ENCODE measurements around the gene INTS4.
A peak's percentile ranks its signal among the peaks of the same experiment; 100 is the strongest.
"Not testable (repeated sequence)": the region's sequence is repeated elsewhere in the genome, so short reads cannot be mapped to it uniquely, and the experiment has no call there.

Gene INTS4

GRCh38 chr11:78023426-78023825 is 29.0 kb upstream of the INTS4 start:
- no peak for DNase-seq

DNA sequence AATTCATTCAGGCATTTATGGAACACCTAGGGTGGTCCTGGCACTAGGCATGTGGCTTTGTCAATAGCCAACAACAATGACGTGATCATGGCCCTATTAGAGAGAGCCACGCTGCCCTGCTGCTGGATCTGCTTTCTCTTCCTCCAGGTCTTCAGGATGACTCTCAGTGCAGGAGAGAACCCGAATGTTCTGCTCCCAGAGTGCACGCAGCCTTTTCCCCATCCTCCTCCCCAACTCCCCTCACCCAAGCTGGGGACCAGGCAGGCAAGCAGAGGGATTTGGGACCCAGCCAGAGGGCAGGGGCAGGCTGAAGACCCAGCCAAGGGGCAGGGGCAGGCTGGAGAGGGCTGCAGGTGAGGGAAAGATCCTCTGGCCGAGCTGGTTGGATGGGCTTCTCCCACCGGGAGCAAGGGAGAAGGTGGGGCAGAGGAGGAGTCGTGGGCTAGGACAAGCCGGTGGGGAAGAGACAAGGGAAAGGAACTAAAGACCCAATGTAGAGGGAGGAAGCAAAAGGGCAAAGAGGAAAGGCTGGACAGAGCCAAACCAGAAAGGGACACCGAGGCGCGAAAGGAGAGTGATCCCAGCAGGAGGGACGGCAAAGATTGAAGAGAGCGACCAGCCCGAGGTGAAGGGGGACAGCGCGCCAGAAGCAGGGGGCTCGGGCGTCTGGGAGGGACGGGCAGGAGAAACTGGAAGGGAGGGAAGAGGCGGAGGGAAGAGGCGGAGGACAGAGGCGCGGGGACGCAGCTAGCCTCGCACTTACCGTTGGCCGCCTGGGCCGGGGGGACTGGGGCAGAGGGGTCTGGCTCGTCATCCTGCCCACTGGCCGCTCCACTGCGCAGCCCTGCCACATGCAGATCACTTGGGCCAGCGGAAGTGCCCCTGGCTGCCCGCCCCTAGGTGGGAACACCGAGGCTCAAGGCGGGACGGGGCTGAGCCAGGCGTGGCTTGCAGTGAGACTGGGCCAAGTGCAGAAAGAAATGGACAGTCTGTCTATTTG is 28.2 kb upstream of the INTS4 start, which contains the start of gene KCTD14:
TSS of gene KCTD14 (minus strand) at position 880 of the 1,000 bp plus-strand sequence. CDS start at position 853, 27 bp downstream.
- DNase-seq = peak; percentile 74

DNA sequence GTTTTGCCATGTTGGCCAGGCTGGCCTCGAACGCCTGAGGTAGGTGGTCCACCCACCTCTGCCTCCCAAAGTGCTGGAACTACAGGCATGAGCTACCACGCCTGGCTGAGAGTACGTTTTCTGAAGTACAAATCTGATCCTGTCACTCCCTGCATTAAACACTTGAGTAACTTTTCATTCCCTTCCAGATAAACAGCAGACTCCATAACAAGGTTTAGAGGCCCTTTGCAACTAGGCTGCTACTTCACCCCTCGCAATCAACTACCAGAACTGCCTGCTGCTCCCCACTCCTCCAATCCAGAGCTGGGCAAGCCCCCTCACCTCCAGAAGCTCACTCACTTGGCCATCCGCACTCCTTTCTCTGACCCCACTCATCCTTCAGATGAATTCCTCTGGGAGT is 27.1 kb upstream of the INTS4 start:
- DNase-seq = no peak

- DNase-seq = peak; percentile 62
These were observed 25.8 kb upstream of the INTS4 start for GRCh38 chr11:78020246-78020645.

DNA sequence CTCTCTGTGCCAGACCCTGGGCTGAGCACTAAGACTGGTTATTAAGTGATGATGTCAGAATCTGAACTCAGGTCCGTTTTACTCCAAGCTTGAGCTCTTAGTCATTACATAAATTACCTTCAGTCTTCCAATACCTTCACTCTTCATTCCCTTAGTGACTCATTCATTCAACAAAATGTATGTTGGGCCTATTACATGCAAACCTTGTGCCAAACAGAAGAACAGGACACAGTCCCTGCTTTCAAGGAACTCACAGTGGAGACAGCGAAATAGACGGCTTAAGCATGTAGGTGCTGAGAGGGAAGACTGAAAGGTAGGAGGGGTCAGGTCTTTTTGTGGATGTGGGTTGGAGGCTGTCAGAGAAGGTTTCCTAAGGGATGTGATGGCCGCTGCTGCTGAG is 25.3 kb upstream of the INTS4 start:
- DNase-seq = no peak

GRCh38 chr11:78015878-78016277 is 21.4 kb upstream of the INTS4 start:
- no peak for DNase-seq

GRCh38 chr11:78014937-78015520 is 20.6 kb upstream of the INTS4 start:
- DNase-seq = not testable (repeated sequence)

- DNase-seq = no peak
These were observed 16.8 kb upstream of the INTS4 start for GRCh38 chr11:78011301-78011700.

DNA sequence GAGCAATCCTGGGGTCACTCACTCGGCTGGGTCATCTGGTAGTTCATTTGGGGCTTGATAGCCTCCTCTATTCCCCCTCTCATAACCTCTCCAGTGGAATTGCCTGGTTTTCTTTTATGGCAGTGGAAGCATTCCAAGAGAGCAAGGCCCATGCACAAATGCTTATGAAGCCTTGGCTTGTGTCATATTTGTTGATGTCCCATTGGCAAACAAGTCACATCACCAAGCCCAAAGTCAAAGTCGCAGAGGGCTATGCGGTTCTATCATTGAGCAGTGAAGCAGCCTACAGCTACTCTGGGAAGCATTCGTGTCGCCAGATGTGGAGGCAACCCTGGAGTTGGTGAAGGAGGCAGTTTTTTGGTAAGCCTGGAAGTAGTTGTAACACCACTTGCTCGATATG is 16.3 kb upstream of the INTS4 start:
- DNase-seq = no peak

- no peak for DNase-seq
These were observed 15.8 kb upstream of the INTS4 start for GRCh38 chr11:78010304-78010703.

DNA sequence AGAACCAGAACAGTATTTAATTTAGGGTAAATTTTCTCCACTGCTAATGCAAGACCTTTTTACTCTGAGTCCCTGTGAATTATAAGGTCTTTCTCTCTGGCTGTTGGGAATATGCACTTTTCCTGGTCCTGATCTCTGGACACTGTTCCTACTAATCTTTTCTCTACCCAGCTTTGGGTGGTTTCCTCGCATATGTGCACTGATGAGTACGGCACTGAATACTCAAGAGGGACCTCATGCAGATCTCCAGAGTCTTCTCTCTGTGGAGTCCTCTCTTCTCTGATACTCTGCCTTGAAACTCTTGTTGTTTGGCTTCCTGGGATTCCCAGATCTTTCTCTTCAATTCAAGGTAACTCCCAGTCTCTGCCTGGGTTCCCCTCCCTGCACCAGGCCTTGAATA is 14.6 kb upstream of the INTS4 start:
- no peak for DNase-seq

DNA sequence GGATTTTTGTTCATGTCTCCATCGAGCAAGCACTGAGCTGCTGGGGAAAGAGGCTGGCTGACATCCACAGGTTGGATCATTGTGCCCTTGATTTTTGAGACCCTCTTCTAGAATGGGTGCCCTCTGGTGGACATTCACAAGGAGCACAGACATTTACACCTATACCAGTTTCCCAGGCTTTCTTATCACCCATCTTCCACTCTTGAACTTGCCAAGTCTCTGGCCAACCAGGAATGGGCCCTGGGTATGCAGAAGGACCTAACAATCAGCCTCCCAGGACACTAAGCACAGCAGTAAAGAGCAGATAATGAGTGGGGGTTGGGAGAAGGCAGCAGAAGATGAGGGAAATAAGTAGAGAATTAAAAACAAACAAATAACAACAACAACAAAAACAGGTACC is 5.7 kb upstream of the INTS4 start:
- peak; percentile 87 for DNase-seq

DNA sequence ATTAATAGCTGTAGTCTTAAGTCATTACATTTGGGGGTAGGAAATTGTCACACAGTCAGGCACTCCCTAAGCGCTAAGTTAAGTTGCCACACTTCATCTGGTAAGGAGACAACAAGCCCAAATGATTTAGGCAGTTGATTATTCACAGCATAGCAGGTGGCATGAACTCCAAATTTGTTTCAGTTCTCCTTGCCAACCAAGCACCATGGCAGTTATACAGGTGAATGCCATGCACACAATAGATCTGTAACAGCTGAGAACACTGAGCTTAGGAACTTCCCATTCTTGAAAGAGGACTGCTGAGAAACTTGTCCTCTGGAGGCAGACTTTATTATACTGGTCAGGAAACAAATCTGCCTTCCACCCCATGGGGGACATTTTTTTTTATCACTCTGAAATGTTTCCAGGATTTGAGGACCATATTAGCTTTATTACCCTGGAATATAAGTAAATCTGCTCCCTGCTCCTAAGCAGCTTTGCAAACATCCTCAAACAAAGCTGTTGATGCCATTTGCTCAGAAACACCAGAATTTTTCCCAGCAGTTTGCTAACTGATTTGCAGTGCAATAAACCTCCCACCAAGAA is 5.1 kb upstream of the INTS4 start:
- DNase-seq = no peak

GRCh38 chr11:77993902-77994301 is 566 bp downstream of the INTS4 start:
- DNase-seq = no peak

DNA sequence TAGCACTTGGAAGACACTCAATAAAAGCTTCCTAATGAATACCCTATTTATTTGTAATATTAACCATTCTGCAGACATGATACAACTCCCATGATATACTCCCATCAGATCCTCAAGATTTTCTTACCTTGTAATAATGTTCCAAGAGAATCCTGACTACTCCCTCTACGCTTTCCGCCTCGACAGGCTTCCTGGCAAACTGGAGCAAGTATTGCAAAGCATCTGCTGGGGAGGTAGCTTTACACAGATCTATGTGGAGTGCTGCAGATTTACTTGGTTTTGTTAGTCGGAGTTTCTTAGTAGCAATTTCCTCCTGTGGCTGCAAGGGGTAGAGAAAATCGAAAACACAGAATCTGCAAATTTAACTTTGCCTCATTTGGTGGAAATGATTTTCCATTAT is 3.5 kb downstream of the INTS4 start:
- no peak for DNase-seq

- DNase-seq = not testable (repeated sequence)
These were observed 8.0 kb downstream of the INTS4 start for GRCh38 chr11:77986456-77986855.

GRCh38 chr11:77981346-77981947 is 13.0 kb downstream of the INTS4 start:
- no peak for DNase-seq

DNA sequence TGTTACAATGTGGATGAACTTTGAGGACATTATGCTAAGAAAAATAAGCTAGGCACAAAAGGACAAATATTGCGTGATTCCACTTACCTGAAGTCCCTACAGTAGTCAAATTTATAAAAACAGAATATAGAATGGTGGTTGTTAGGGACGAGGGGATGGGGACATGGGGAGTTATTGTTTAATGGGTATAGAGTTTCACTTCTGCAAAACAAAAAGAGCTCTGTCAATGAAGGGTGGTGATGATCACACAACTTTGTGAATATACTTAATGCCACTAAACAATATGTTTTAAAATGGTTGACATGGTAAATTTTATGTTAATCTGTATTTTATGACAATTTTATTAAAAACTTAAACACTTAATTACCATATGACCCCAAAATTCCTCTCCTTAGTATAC is 26.1 kb downstream of the INTS4 start:
- no peak for DNase-seq

DNA sequence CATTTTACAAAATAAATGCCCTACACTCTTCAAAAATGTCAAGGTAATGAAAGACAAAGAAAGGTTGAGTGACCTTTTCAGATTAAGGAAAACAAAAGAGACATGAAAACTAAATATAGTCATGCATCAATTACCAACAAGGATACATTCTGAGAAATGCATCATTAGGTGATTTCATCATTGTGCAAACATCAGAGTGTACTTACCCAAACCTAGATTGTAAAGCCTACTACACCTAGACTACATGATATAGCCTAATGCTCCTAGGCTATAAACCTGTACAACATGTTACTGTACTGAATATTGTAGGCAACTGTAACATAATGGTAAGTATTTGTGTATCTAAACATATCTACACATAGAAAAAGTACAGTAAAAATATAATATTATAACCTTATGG is 26.7 kb downstream of the INTS4 start:
- DNase-seq = no peak

GRCh38 chr11:77967121-77967520 is 27.3 kb downstream of the INTS4 start:
- no peak for DNase-seq

- DNase-seq = no peak
These were observed 28.1 kb downstream of the INTS4 start for GRCh38 chr11:77966338-77966737.

DNA sequence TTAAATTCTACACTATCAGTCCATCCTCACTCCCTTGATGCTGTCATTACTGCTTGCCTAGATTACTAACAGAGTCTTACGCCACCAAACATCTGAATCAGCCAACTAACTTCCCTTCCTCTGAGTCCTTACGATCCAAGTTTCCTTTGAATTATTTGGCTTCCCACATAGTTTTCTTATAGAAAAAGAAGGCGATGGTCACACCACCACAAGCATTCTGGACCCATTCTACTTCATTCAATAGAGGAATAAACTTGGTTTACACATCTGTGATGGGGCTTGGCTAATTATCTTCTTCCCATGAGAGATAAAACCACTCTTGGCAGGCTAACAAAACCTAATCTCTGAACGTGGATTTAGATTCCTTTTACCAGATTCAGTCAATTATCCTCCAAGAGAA is 35.0 kb downstream of the INTS4 start:
- no peak for DNase-seq

DNA sequence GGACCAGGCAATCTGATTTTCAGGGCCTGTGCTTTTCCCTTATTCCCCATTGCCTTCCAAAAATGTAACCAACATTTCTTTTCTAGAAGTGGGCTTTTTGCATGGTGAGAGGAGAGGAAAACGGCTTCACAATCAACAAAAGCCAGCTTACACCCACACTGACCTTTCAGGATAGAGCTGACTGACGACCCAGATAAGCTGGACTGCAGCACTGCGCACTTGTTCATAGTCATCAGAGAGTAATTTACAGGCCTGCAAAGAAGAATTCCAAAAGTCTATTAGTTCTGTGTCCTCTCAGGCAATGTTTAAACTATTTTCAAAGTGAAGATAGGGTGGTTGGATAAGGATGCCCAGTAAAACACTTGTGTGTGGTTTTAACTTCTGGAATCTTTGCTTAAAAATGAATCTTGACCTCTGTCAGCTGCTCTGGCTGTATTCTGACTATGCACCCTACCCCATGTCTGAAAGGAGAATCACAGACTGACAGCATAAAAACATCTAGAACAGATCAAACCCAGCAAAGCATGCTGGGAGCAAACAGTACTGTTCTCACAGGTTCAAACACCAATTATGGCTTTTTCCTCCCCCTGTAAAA is 35.8 kb downstream of the INTS4 start:
- DNase-seq = not testable (repeated sequence)
